ENCODE measurements around the gene MRPL4.
"Not testable (repeated sequence)": the region's sequence is repeated elsewhere in the genome, so short reads cannot be mapped to it uniquely, and the experiment has no call there.

Gene MRPL4

GRCh38 chr19:10230861-10231611 is 21.0 kb upstream of the MRPL4 start, which contains the start of gene S1PR2:
TSS of gene S1PR2 (minus strand) at chr19:10231331. CDS start at chr19:10224905, 6,426 bp downstream.
- peak; percentile 69 for DNase-seq

- no peak for DNase-seq
These were observed 20.3 kb upstream of the MRPL4 start for GRCh38 chr19:10231612-10232228.

- DNase-seq, result no peak
These were observed 18.1 kb upstream of the MRPL4 start for GRCh38 chr19:10233946-10234345.

- no peak for DNase-seq
These were observed 17.0 kb upstream of the MRPL4 start for GRCh38 chr19:10235003-10235402.

GRCh38 chr19:10235409-10235808 is 16.6 kb upstream of the MRPL4 start:
- DNase-seq, result not testable (repeated sequence)

GRCh38 chr19:10237702-10238101 is 14.3 kb upstream of the MRPL4 start:
- no peak for DNase-seq

- no peak for DNase-seq
These were observed 13.7 kb upstream of the MRPL4 start for GRCh38 chr19:10238172-10238783.

GRCh38 chr19:10241826-10242449 is 10.1 kb upstream of the MRPL4 start:
- DNase-seq, result not testable (repeated sequence)

- DNase-seq, result no peak
These were observed 8.4 kb upstream of the MRPL4 start for GRCh38 chr19:10243606-10244005.

GRCh38 chr19:10245189-10245939 is 6.7 kb upstream of the MRPL4 start:
- DNase-seq, result no peak

GRCh38 chr19:10246511-10246910 is 5.5 kb upstream of the MRPL4 start:
- DNase-seq, result no peak

- DNase-seq, result no peak
These were observed 693 bp downstream of the MRPL4 start for GRCh38 chr19:10252707-10253106.

- no peak for DNase-seq
These were observed 2.2 kb downstream of the MRPL4 start for GRCh38 chr19:10254244-10254643.

GRCh38 chr19:10255358-10255757 is 3.3 kb downstream of the MRPL4 start:
- no peak for DNase-seq

- DNase-seq, result no peak
These were observed 4.5 kb downstream of the MRPL4 start for GRCh38 chr19:10256551-10256950.

- DNase-seq, result no peak
These were observed 5.1 kb downstream of the MRPL4 start for GRCh38 chr19:10256970-10257615.

- no peak for DNase-seq
These were observed 6.2 kb downstream of the MRPL4 start for GRCh38 chr19:10258080-10258710.

- DNase-seq, result no peak
These were observed 7.3 kb downstream of the MRPL4 start for GRCh38 chr19:10259162-10259905.

- no peak for DNase-seq
These were observed 8.1 kb downstream of the MRPL4 start for GRCh38 chr19:10260141-10260584.

- no peak for DNase-seq
These were observed 10.8 kb downstream of the MRPL4 start for GRCh38 chr19:10262771-10263170.

- DNase-seq, result no peak
These were observed 14.7 kb downstream of the MRPL4 start for GRCh38 chr19:10266706-10267105.

All from activated gamma-delta T cell (primary cell).